ENCODE results near the gene ADAM19.

The ADAM19 gene

GRCh38 chr5:157541447-157542118 lies 34.0 kb downstream of the ADAM19 start:
- no peak for TF ChIP-seq CTCF (IDR thresholded peaks at IDR 0.05; ENCODE audit: low read depth, low read length)
- DNase-seq (ENCODE audit: extremely low read depth, low read depth) = no peak

- TF ChIP-seq CTCF (IDR thresholded peaks at IDR 0.05; ENCODE audit: low read depth, low read length) = no peak
- DNase-seq (ENCODE audit: extremely low read depth, low read depth) = no peak
Observed at GRCh38 chr5:157540707-157541446, 34.7 kb downstream of the ADAM19 start.

DNA sequence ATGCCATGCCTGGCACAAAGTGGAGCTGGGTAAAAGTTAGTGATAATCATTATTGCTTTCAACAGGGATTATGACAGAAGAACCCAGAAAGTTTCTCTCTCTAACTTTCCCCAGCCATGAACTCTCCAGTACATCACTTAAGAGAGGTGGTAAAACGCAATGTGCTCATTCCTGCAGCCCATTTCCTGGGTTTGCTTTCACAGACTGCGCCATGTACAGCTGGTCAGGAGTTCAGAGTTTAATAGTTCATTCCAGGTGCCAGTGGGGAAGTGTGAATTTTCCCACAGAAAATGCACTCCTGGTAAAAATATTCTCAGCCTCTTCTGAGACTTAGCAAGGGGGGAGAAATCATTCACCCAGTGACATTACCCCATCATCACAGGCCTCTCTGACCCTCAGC lies 35.5 kb downstream of the ADAM19 start:
- TF ChIP-seq CTCF (IDR thresholded peaks at IDR 0.05; ENCODE audit: low read depth, low read length) = no peak
- no peak for DNase-seq (ENCODE audit: extremely low read depth, low read depth)

- no peak for DNase-seq (ENCODE audit: extremely low read depth, low read depth)
- TF ChIP-seq CTCF (IDR thresholded peaks at IDR 0.05; ENCODE audit: low read depth, low read length) = no peak
Observed at GRCh38 chr5:157539503-157540022, 36.0 kb downstream of the ADAM19 start.

DNA sequence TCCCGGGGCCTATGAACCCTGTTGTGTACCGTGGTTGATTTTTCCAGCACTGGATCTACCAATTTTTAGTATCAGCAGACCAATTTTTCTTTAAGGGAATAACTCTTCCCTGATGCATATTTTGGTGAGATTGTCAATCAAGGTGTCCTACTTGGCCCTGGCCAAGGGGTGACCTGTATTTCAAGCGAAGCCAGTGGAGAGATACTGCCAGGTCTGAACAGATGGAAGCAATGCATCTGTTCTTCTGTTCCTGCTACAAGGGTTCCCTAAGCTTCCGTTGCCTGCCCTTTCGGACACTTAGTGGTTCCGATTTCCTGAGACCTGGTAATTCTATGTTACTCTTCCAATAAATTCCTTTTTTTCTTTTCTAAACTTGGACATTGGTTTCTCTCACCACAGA lies 37.3 kb downstream of the ADAM19 start:
- TF ChIP-seq CTCF (IDR thresholded peaks at IDR 0.05; ENCODE audit: low read depth, low read length) = no peak
- DNase-seq (ENCODE audit: extremely low read depth, low read depth) = no peak

GRCh38 chr5:157535042-157535865 lies 40.3 kb downstream of the ADAM19 start:
- DNase-seq (ENCODE audit: extremely low read depth, low read depth) = no peak
- no peak for TF ChIP-seq CTCF (IDR thresholded peaks at IDR 0.05; ENCODE audit: low read depth, low read length)
